HG03097 (cell line): ENCODE measurements around the gene RAI14.

Experiments
- ATAC-seq: cut with Tn5 transposase; IDR thresholded peaks from one replicate; pipeline ENCODE4 v1.9.1; 2021; ENCODE audit not compliant: unreplicated experiment, low FRiP score

RAI14 gene

GRCh38 chr5:34639852-34640626 lies 16.1 kb upstream of the RAI14 start:
- ATAC-seq: no peak

GRCh38 chr5:34648039-34648839 lies 7.9 kb upstream of the RAI14 start:
- ATAC-seq: no peak

- ATAC-seq: no peak
Measured at GRCh38 chr5:34648840-34649158, 7.3 kb upstream of the RAI14 start.

- ATAC-seq: no peak
Measured at GRCh38 chr5:34651791-34652190, 4.3 kb upstream of the RAI14 start.

- no peak for ATAC-seq
Measured at GRCh38 chr5:34652466-34652865, 3.7 kb upstream of the RAI14 start.

- no peak for ATAC-seq
Measured at GRCh38 chr5:34652914-34653313, 3.2 kb upstream of the RAI14 start.

- no peak for ATAC-seq
Measured at GRCh38 chr5:34653708-34654107, 2.4 kb upstream of the RAI14 start.

- ATAC-seq: no peak
Measured at GRCh38 chr5:34655354-34655991, 655 bp upstream of the RAI14 start.

GRCh38 chr5:34656700-34657273 lies 659 bp downstream of the RAI14 start:
- ATAC-seq: no peak

- no peak for ATAC-seq
Measured at GRCh38 chr5:34657274-34657921, 1.3 kb downstream of the RAI14 start.

GRCh38 chr5:34657988-34658387 lies 1.9 kb downstream of the RAI14 start:
- no peak for ATAC-seq

- no peak for ATAC-seq
Measured at GRCh38 chr5:34659168-34659567, 3.0 kb downstream of the RAI14 start.

- no peak for ATAC-seq
Measured at GRCh38 chr5:34660444-34660843, 4.3 kb downstream of the RAI14 start.

- ATAC-seq: no peak
Measured at GRCh38 chr5:34663771-34664496, 7.8 kb downstream of the RAI14 start.

- ATAC-seq: no peak
Measured at GRCh38 chr5:34666392-34667080, 10.4 kb downstream of the RAI14 start.

- ATAC-seq: no peak
Measured at GRCh38 chr5:34667705-34668104, 11.6 kb downstream of the RAI14 start.

GRCh38 chr5:34669931-34670516 lies 13.9 kb downstream of the RAI14 start:
- no peak for ATAC-seq

- ATAC-seq: no peak
Measured at GRCh38 chr5:34672196-34672595, 16.1 kb downstream of the RAI14 start.

- ATAC-seq: no peak
Measured at GRCh38 chr5:34673463-34674125, 17.5 kb downstream of the RAI14 start.
